K562 (cell line): ENCODE data around the gene GPR68. TPM values are rescaled to one million over a fixed set of nuclear protein-coding genes. Genes with fewer than 3 reads are reported as not detected.

Experiments used
- ATAC-seq: fragments of 200-7000 bp; cut with Tn5 transposase; 3 replicates; pipeline ENCODE4 v1.9.1; 2020; ENCODE audit warnings: moderate library complexity
- BruUV-seq: library from RNA; stranded (reverse); fragments of 400-500 nt; replicated peaks from 2 replicates; lab custom pipeline; 2021; lab: Mats Ljungman, UMichigan
- CTCF ChIA-PET: fragments of 300-600 bp; formaldehyde crosslinking; extraction: SDS; loops from one replicate; lab custom pipeline; 2021; ENCODE audit warnings: low intra/inter-chr PET ratio; lab: Yijun Ruan, JAX
- POLR2A ChIA-PET: fragments of 300-600, 350-650 bp; sonication (Branson Sonifier 250); formaldehyde crosslinking; extraction: SDS; loops from one replicate; lab custom pipeline; 2021; ENCODE audit warnings: antibody characterized with exemption, inconsistent platforms; lab: Yijun Ruan, JAX
- DNase-seq, 4 experiments: peaks; one replicate each; pipeline versions ENCODE4 v3.0.0 to v3.0.0-alpha.2; 2011 to 2018; ENCODE audit warnings: low spot score in 3 of 4, mixed read lengths in 3 of 4; ENCODE audit errors: extremely low read depth in 1 of 4
- FAIRE-seq: peaks from 2 replicates; lab custom pipeline; 2011; peaks lifted over from hg19 to GRCh38; lab: Jason Lieb, UNC
- H2AFZ ChIP-seq: 2 replicates; pipeline ENCODE4 v1.6.0; 2011; ENCODE audit warnings: low read depth, low read length, control low read depth, inconsistent platforms
- H3K27ac ChIP-seq: fragments of 200-600 bp; 3 replicates; pipeline ENCODE4 v1.8.0; 2011; ENCODE audit warnings: low read depth, mild to moderate bottlenecking, control low read depth, inconsistent platforms, low read length, moderate library complexity, mixed read lengths; ENCODE audit errors: extremely low read depth
- H3K27me3 ChIP-seq, 2 experiments: fragments of 300-600 bp in 1 of 2; 2 replicates in 1 of 2; 3 replicates in 1 of 2; pipeline versions ENCODE4 v1.6.0 to v1.8.0; 2011; ENCODE audit warnings: inconsistent platforms in 2 of 2, low read length in 2 of 2, mild to moderate bottlenecking in 1 of 2, mixed read lengths in 1 of 2, moderate library complexity in 1 of 2; ENCODE audit not compliant: control insufficient read depth in 2 of 2, insufficient read depth in 2 of 2
- H3K36me3 ChIP-seq: fragments of 300-600 bp; 3 replicates; pipeline ENCODE4 v1.8.0; 2011; ENCODE audit warnings: mild to moderate bottlenecking, low read length, inconsistent platforms; ENCODE audit not compliant: control insufficient read depth, insufficient read depth
- H3K4me1 ChIP-seq, 2 experiments: fragments of 200-600 bp in 1 of 2; replicated peaks in 1 of 2; 2 replicates in 1 of 2; 3 replicates in 1 of 2; pipeline versions ENCODE4 v1.5.1 to v1.8.0; 2011; ENCODE audit warnings: inconsistent platforms in 2 of 2, low read length in 2 of 2, mild to moderate bottlenecking in 1 of 2, mixed read lengths in 1 of 2, moderate library complexity in 1 of 2; ENCODE audit not compliant: control insufficient read depth in 2 of 2, insufficient read depth in 2 of 2
- H3K4me2 ChIP-seq: 2 replicates; pipeline ENCODE4 v1.6.1; 2011; ENCODE audit warnings: low read length, control low read depth, inconsistent platforms, mixed read lengths; ENCODE audit not compliant: insufficient read depth
- H3K4me3 ChIP-seq: fragments of 200-600 bp; sonication (generic), shearing (Covaris generic); 2 replicates; pipeline ENCODE4 v1.5.1; 2016; ENCODE audit warnings: control low read depth, inconsistent platforms
- H3K79me2 ChIP-seq: fragments of 200-600 bp; 3 replicates; pipeline ENCODE4 v1.8.0; 2011; ENCODE audit warnings: low read length, inconsistent platforms; ENCODE audit not compliant: control insufficient read depth, insufficient read depth
- H3K9ac ChIP-seq, 2 experiments: 2 replicates each; pipeline versions ENCODE4 v1.6.0 to v1.6.1; 2011; ENCODE audit warnings: low read depth in 2 of 2, low read length in 2 of 2, control low read depth in 1 of 2, inconsistent platforms in 1 of 2, mild to moderate bottlenecking in 1 of 2, mixed read lengths in 1 of 2; ENCODE audit not compliant: insufficient read depth in 1 of 2
- H3K9me1 ChIP-seq: one replicate; pipeline ENCODE4 v1.6.0; 2011; ENCODE audit warnings: inconsistent platforms, mild to moderate bottlenecking, low read length, moderate library complexity; ENCODE audit not compliant: control insufficient read depth, insufficient read depth
- H3K9me3 ChIP-seq: replicated peaks from 2 replicates; pipeline ENCODE4 v1.5.1; 2011; ENCODE audit warnings: low read depth, low read length, inconsistent platforms; ENCODE audit not compliant: control insufficient read depth, insufficient read depth
- H4K20me1 ChIP-seq: replicated peaks from 2 replicates; pipeline ENCODE4 v1.6.1; 2011; ENCODE audit warnings: low read length, inconsistent platforms, mixed read lengths; ENCODE audit not compliant: control insufficient read depth, insufficient read depth
- KDM1A ChIP-seq, 2 experiments: fragments of 450-650 bp; IDR thresholded peaks; 2 replicates each; pipeline ENCODE4 v1.6.1; 2016; ENCODE audit warnings: mild to moderate bottlenecking in 2 of 2
- KLF1 ChIP-seq: fragments of 450-650 bp; IDR thresholded peaks from 2 replicates; pipeline ENCODE4 v1.6.1; 2016; ENCODE audit warnings: missing genetic modification characterization, missing compliant biosample characterization
- MITF ChIP-seq: IDR thresholded peaks from 2 replicates; pipeline ENCODE4 v1.6.1; 2014; ENCODE audit warnings: antibody characterized with exemption
- RBFOX2 ChIP-seq: fragments of 200-400 bp; formaldehyde crosslinking; IDR thresholded peaks from 2 replicates; pipeline ENCODE4 v1.6.1; 2017; ENCODE audit warnings: low read depth, mild to moderate bottlenecking, low read length, moderate library complexity
- TFAM ChIP-seq: fragments of 250-450 bp; sonication (Bioruptor Pico); conservative IDR thresholded peaks from 2 replicates; pipeline ENCODE4 v1.5.0; 2021; ENCODE audit warnings: mild to moderate bottlenecking, moderate library complexity
- TFAP4 ChIP-seq: sonication (generic); formaldehyde crosslinking; IDR thresholded peaks from 2 replicates; pipeline ENCODE4 v1.8.0; 2022; ENCODE audit warnings: missing genetic modification reagents, mild to moderate bottlenecking, moderate library complexity, borderline replicate concordance
- WGBS: fragments of 100-300 bp; shearing (Covaris generic); methylation state at CpG from one replicate; pipeline ENCODE4 v1.1.6; 2016; ENCODE audit warnings: low coverage, mixed read lengths; ENCODE audit not compliant: insufficient coverage; ENCODE audit errors: missing lambda C conversion rate; 5-methylcytosine and 5-hydroxymethylcytosine counted together
- in situ Hi-C: fragments of 300-500 bp; cut with MboI; formaldehyde crosslinking; loops from 4 replicates; pipeline ENCODE4 v1.15.0; 2018; ENCODE audit warnings: inconsistent platforms, mixed read lengths
- intact Hi-C: fragments of 100-400 bp; cut with micrococcal nuclease; formaldehyde crosslinking; loops from 2 replicates; pipeline ENCODE4 v1.14.2; 2022
- polyA plus RNA-seq, 8 experiments: library from polyadenylated mRNA; depleted of rRNA in 4 of 8; stranded (reverse) in 5 of 8; unstranded in 3 of 8; fragments of >200 nt; fragmentation: Nextera tagmentation in 2 of 8; fragmentation: Illumina TruSeq in 1 of 8; extraction: Ambion mirVana in 2 of 8; extraction: Trizol in 1 of 8; gene quantifications; 2 replicates each; pipeline versions ENCODE4 v1.2.1 to v1.2.3, GENCODE V29; 2011 to 2014; ENCODE audit warnings: inconsistent platforms in 1 of 8, missing spikeins in 1 of 8
- total RNA-seq, 7 experiments: library from RNA; depleted of rRNA in 6 of 7; stranded (reverse); fragments of >200 nt in 6 of 7; fragmentation: Illumina TruSeq in 2 of 7; extraction: Trizol in 2 of 7; gene quantifications; 2 replicates each; pipeline versions ENCODE4 v1.2.1 to v1.2.3, GENCODE V29; 2011 to 2021; ENCODE audit warnings: low replicate concordance in 1 of 7

GPR68 gene
- total and polyA plus RNA-seq, 9 of the 15 experiments (the other 6 are each of a cell fraction or from before 2014, with no cell fraction given) = 0.41 to 9.4 (median 3.7) TPM

GRCh38 chr14:91195881-91196280, 48.6 kb downstream of the GPR68 start:
- ChIA-PET POLR2A (no interaction called here), CTCF (no interaction called here)
- no peak overlapping the region for H3K4me2 ChIP-seq
- BruUV-seq = no TSS peak
- in situ Hi-C loops = no loop called here
- no peaks in the 10 kb centered on the region for H4K20me1 ChIP-seq
- peaks cover 45% of the 10 kb centered on the region for H3K36me3 ChIP-seq
- H2AFZ ChIP-seq = no peak overlapping the region
- no peak overlapping the region for H3K4me3 ChIP-seq
- H3K27ac ChIP-seq = no peak overlapping the region
- H3K27me3 ChIP-seq = no peaks in the 10 kb centered on the region
- H3K4me1 ChIP-seq = no peaks in the 10 kb centered on the region
- no peaks in the 10 kb centered on the region for H3K79me2 ChIP-seq
- WGBS = 92% methylated on average over 6 of the region's 10 CpGs
- H3K9me3 ChIP-seq = peaks cover 16% of the 10 kb centered on the region
- intact Hi-C loops = no loop called here
- no peak overlapping the region for H3K9ac ChIP-seq
- ATAC-seq = no peak
- TF ChIP-seq KDM1A (IDR thresholded peaks at IDR 0.05) (no peak), TFAM (no peak), TFAP4 (no peak), KLF1 (no peak), RBFOX2 (no peak), MITF (no peak)
- no peak for FAIRE-seq
- no peaks in the 10 kb centered on the region for H3K9me1 ChIP-seq
- no peak for DNase-seq
